Upper lobe of left lung (tissue), 6 donors: Measurements from ENCODE around the gene ENAH. TPM values are rescaled to one million over a fixed set of nuclear protein-coding genes. Genes with fewer than 3 reads are reported as not detected.

ENCODE experiments used
- ATAC-seq, 2 donors: fragments of 200-7000 bp; cut with Tn5 transposase; one replicate each; pipeline ENCODE4 v1.9.1; 2022; ENCODE audit warnings: mild to moderate bottlenecking in 2 of 2, moderate library complexity in 2 of 2; ENCODE audit not compliant: low FRiP score in 2 of 2
- DNase-seq, 2 donors: peaks; one replicate each; pipeline ENCODE4 v3.0.0-alpha.2; 2019 to 2020
- H3K27ac ChIP-seq, 4 donors: fragments of 200-600 bp; sonication (generic); one replicate each; pipeline ENCODE4 v1.5.1; 2016 to 2019
- H3K27me3 ChIP-seq, 4 donors: fragments of 200-600 bp; sonication (generic); one replicate each; pipeline ENCODE4 v1.5.1; 2017 to 2019
- H3K36me3 ChIP-seq, 4 donors: fragments of 200-600 bp; sonication (generic); one replicate each; pipeline ENCODE4 v1.5.1; 2016 to 2019
- H3K4me1 ChIP-seq, 4 donors: fragments of 200-600 bp; sonication (generic); one replicate each; pipeline ENCODE4 v1.5.1; 2018 to 2019
- H3K4me3 ChIP-seq, 4 donors: fragments of 200-600 bp; sonication (generic); one replicate each; pipeline ENCODE4 v1.5.1; 2017 to 2019; ENCODE audit warnings: mild to moderate bottlenecking in 2 of 4, moderate library complexity in 1 of 4
- H3K9me3 ChIP-seq, 4 donors: fragments of 200-600 bp; sonication (generic); one replicate each; pipeline ENCODE4 v1.5.1; 2018 to 2019
- CTCF ChIP-seq, 6 experiments: fragments of 450-650 bp in 4 of 6; fragments of 200-600 bp in 2 of 6; sonication (generic) in 2 of 6; IDR thresholded peaks; one replicate each; pipeline ENCODE4 v1.5.1; 2016 to 2019; ENCODE audit warnings: antibody characterized with exemption in 6 of 6
- EP300 ChIP-seq, 4 donors: sonication (generic); formaldehyde crosslinking; IDR thresholded peaks; one replicate each; pipeline ENCODE4 v1.5.1; 2017; ENCODE audit warnings: antibody characterized with exemption in 4 of 4, control low read depth in 2 of 4
- POLR2A ChIP-seq, 4 donors: fragments of 450-650 bp; IDR thresholded peaks; one replicate each; pipeline ENCODE4 v1.5.1; 2016 to 2017; ENCODE audit warnings: antibody characterized with exemption in 4 of 4, mild to moderate bottlenecking in 2 of 4
- POLR2AphosphoS5 ChIP-seq, 2 donors: sonication (generic); formaldehyde crosslinking; IDR thresholded peaks; one replicate each; pipeline ENCODE4 v1.5.1; 2017; ENCODE audit warnings: antibody characterized with exemption in 2 of 2
- WGBS, 2 donors: methylation state at CpG; one replicate each; pipeline ENCODE4 v1.1.5; 2017 to 2018; 5-methylcytosine and 5-hydroxymethylcytosine counted together
- total RNA-seq, 6 donors: library from RNA; depleted of rRNA in 4 of 6; stranded (reverse); fragments of >200 nt in 4 of 6; gene quantifications; one replicate each; pipeline versions ENCODE4 v1.1.0 to v1.2.1, GENCODE V29; 2016 to 2021
- donor health status: DM: no; HTN: no; CAD: no; lungs with moderate emphysema.
- donor health status: DM: no; HTN: yes; CAD: no; lungs with severe emphysema.

Gene ENAH
- total RNA-seq, 6 donors from 2014 or later = 10.5 to 70.3 (median 33.8) TPM

GRCh38 chr1:225479996-225480720, 172.8 kb downstream of the ENAH start:
- no peaks in the 10 kb centered on the region for H3K9me3 ChIP-seq
- ATAC-seq (no peak), DNase-seq (no peak)
- H3K4me3 ChIP-seq = no peak overlapping the region
- TF ChIP-seq EP300 (IDR thresholded peaks at IDR 0.05) (no peak), POLR2A (IDR thresholded peaks at IDR 0.05) (no peak), POLR2AphosphoS5 (IDR thresholded peaks at IDR 0.05) (no peak), CTCF (IDR thresholded peaks at IDR 0.05) (no peak)
- no peaks in the 10 kb centered on the region for H3K36me3 ChIP-seq
- WGBS, 2 donors = 84 to 89% methylated on average over 21 of the region's 21 CpGs
- H3K4me1 ChIP-seq = peaks cover 2 to 4% (median 3%) of the 10 kb centered on the region in 4 donors
- no peaks in the 10 kb centered on the region for H3K27me3 ChIP-seq
- H3K27ac ChIP-seq = no peak overlapping the region

- Histone ChIP-seq H3K27me3 (no peaks in the 10 kb centered on the region), H3K27ac (no peak overlapping the region), H3K36me3 (no peaks in the 10 kb centered on the region), H3K4me3 (no peak overlapping the region), H3K9me3 (no peaks in the 10 kb centered on the region), H3K4me1 (peaks cover 4 to 5% (median 4%) of the 10 kb centered on the region in 4 donors)
- WGBS, 2 donors = 88 to 93% methylated on average over 9 of the region's 9 CpGs
- TF ChIP-seq CTCF (IDR thresholded peaks at IDR 0.05) (no peak), POLR2AphosphoS5 (IDR thresholded peaks at IDR 0.05) (no peak), POLR2A (IDR thresholded peaks at IDR 0.05) (no peak), EP300 (IDR thresholded peaks at IDR 0.05) (no peak)
- DNase-seq (no peak), ATAC-seq (no peak)
Observed at GRCh38 chr1:225479341-225479740, 173.6 kb downstream of the ENAH start.

- Histone ChIP-seq H3K4me3 (no peak overlapping the region), H3K36me3 (no peaks in the 10 kb centered on the region), H3K4me1 (peaks cover 4 to 5% (median 4%) of the 10 kb centered on the region in 4 donors), H3K27me3 (no peaks in the 10 kb centered on the region), H3K9me3 (no peaks in the 10 kb centered on the region), H3K27ac (no peak overlapping the region)
- 96% methylated on average over 6 of the region's 6 CpGs for whole genome bisulfite sequencing, 2 donors
- peak in 1 of 2 donors; percentile 1 for DNase-seq
- TF ChIP-seq CTCF (IDR thresholded peaks at IDR 0.05) (no peak), POLR2A (IDR thresholded peaks at IDR 0.05) (no peak), POLR2AphosphoS5 (IDR thresholded peaks at IDR 0.05) (no peak), EP300 (IDR thresholded peaks at IDR 0.05) (no peak)
- ATAC-seq = no peak
Observed at GRCh38 chr1:225477296-225477911, 175.5 kb downstream of the ENAH start.

GRCh38 chr1:225476538-225476988, 176.4 kb downstream of the ENAH start:
- peak in 1 of 2 donors; percentile 4 for DNase-seq
- no peak for TF ChIP-seq EP300 (IDR thresholded peaks at IDR 0.05)
- TF ChIP-seq POLR2AphosphoS5 (IDR thresholded peaks at IDR 0.05) = no peak
- TF ChIP-seq CTCF (IDR thresholded peaks at IDR 0.05) = no peak
- TF ChIP-seq POLR2A (IDR thresholded peaks at IDR 0.05) = no peak
- Histone ChIP-seq H3K4me3 (no peak overlapping the region), H3K4me1 (peaks cover 4 to 5% (median 4%) of the 10 kb centered on the region in 4 donors), H3K36me3 (no peaks in the 10 kb centered on the region), H3K27ac (no peak overlapping the region), H3K9me3 (no peaks in the 10 kb centered on the region), H3K27me3 (no peaks in the 10 kb centered on the region)
- WGBS, 2 donors = 75 to 82% methylated on average over 5 of the region's 5 CpGs
- ATAC-seq = no peak
